Glutamatergic neuron (in vitro differentiated cells): ENCODE measurements around the gene PABPN1L. TPM values are rescaled to one million over a fixed set of nuclear protein-coding genes. Genes with fewer than 3 reads are reported as not detected.
"Not testable (repeated sequence)": the region's sequence is repeated elsewhere in the genome, so short reads cannot be mapped to it uniquely, and the experiment has no call there.

Source experiments
- DNase-seq: peaks from one replicate; pipeline ENCODE4 v3.0.0; 2022
- H3K27ac Mint-ChIP-seq: one replicate; pipeline ENCODE4 v1.8.0; 2020; ENCODE audit warnings: mild to moderate bottlenecking, mixed read lengths, inconsistent platforms; ENCODE audit not compliant: unreplicated experiment
- H3K27me3 Mint-ChIP-seq: one replicate; pipeline ENCODE4 v1.8.0; 2020; ENCODE audit warnings: mild to moderate bottlenecking, moderate library complexity, mixed read lengths, inconsistent platforms; ENCODE audit not compliant: unreplicated experiment
- H3K36me3 Mint-ChIP-seq: one replicate; pipeline ENCODE4 v1.8.0; 2020; ENCODE audit warnings: mild to moderate bottlenecking, mixed read lengths, inconsistent platforms; ENCODE audit not compliant: unreplicated experiment
- H3K4me1 Mint-ChIP-seq: one replicate; pipeline ENCODE4 v1.8.0; 2020; ENCODE audit warnings: mild to moderate bottlenecking, low read depth, mixed read lengths, inconsistent platforms; ENCODE audit not compliant: unreplicated experiment
- H3K4me3 Mint-ChIP-seq: one replicate; pipeline ENCODE4 v1.8.0; 2020; ENCODE audit warnings: mild to moderate bottlenecking, mixed read lengths, inconsistent platforms; ENCODE audit not compliant: unreplicated experiment
- H3K9me3 Mint-ChIP-seq: one replicate; pipeline ENCODE4 v1.8.0; 2020; ENCODE audit warnings: mild to moderate bottlenecking, moderate library complexity, mixed read lengths, inconsistent platforms; ENCODE audit not compliant: unreplicated experiment
- CTCF ChIP-seq: fragments of 200-600 bp; sonication (generic); IDR thresholded peaks from one replicate; pipeline ENCODE4 v1.5.0; 2021; ENCODE audit not compliant: partially characterized antibody, unreplicated experiment
- total RNA-seq: library from RNA; stranded (reverse); fragmentation: NEBNext Ultra II Directional; extraction: Animal tissue kit (Norgen Biotek cat#: 25700); gene quantifications from one replicate; pipeline ENCODE4 v1.2.1, GENCODE V29; 2021; ENCODE audit not compliant: unreplicated experiment

PABPN1L gene
- total RNA-seq, 1 donor from 2014 or later: 3.9 TPM

GRCh38 chr16:88826070-88826840, 40.2 kb downstream of the PABPN1L start:
- no peak overlapping the region for H3K4me3 Mint-ChIP-seq
- peaks cover 1% of the 10 kb centered on the region for H3K9me3 Mint-ChIP-seq
- H3K36me3 Mint-ChIP-seq: no peaks in the 10 kb centered on the region
- DNase-seq: no peak
- H3K27ac Mint-ChIP-seq: no peak overlapping the region
- H3K4me1 Mint-ChIP-seq: no peaks in the 10 kb centered on the region
- peaks cover 7% of the 10 kb centered on the region for H3K27me3 Mint-ChIP-seq
- TF ChIP-seq CTCF: no peak

GRCh38 chr16:88825146-88825545, 41.3 kb downstream of the PABPN1L start:
- Mint-ChIP-seq H3K4me3 (no peak overlapping the region), H3K4me1 (no peaks in the 10 kb centered on the region), H3K9me3 (peaks cover 1% of the 10 kb centered on the region), H3K27me3 (peaks cover 5% of the 10 kb centered on the region), H3K36me3 (no peaks in the 10 kb centered on the region), H3K27ac (no peak overlapping the region)
- TF ChIP-seq CTCF: no peak
- no peak for DNase-seq

DNA sequence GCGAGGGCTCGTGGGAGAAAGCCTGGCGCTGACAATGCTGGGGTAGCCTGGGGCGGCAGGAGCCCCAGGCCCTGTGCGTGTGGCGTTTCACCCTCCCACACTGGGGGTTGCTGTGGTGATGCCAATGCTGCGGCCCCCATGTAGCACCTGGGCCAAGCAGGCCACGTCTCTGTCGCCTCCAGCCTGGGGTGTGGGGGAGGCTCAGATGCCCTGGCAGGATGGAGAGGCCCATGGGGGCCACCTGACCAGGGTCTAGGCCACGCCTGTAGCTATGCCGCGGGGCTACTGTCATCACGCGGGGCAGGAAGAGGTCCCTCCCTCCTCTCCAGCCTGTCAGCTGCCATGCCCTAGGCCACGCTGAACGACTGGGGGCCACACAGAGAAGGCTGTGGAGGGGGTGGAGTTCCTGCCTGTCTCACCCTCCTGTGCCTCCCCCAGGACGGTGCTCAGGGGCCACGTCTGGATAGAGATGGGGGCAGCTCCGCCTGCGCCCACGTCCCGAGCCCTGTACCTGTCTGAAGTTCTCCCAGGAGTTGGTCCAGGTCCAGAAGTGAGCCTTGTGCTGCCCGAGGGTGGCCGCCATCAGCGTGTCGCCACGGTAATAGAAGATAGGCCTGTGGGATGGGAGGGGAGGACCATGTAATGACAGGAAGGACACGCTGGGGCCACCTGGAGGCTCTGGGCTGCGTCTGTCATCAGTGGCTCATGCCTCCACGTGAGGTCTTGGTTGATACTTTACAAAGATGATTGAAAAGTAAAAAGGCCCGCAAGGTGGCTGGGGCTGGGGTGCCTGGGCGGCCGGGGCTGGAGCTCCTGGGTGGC, 42.0 kb downstream of the PABPN1L start:
- Mint-ChIP-seq H3K4me3 (no peak overlapping the region), H3K27me3 (peaks cover 5% of the 10 kb centered on the region), H3K9me3 (peaks cover 1% of the 10 kb centered on the region)

GRCh38 chr16:88823646-88824045, 42.8 kb downstream of the PABPN1L start:
- H3K4me1 Mint-ChIP-seq, H3K27ac Mint-ChIP-seq, DNase-seq, H3K9me3 Mint-ChIP-seq, H3K4me3 Mint-ChIP-seq, H3K27me3 Mint-ChIP-seq, H3K36me3 Mint-ChIP-seq: not testable (repeated sequence)

More for the DNA sequence above, 42.0 kb downstream of the PABPN1L start:
- DNase-seq: no peak
- Mint-ChIP-seq H3K36me3 (no peaks in the 10 kb centered on the region), H3K4me1 (no peaks in the 10 kb centered on the region), H3K27ac (no peak overlapping the region)
- TF ChIP-seq CTCF: no peak

DNA sequence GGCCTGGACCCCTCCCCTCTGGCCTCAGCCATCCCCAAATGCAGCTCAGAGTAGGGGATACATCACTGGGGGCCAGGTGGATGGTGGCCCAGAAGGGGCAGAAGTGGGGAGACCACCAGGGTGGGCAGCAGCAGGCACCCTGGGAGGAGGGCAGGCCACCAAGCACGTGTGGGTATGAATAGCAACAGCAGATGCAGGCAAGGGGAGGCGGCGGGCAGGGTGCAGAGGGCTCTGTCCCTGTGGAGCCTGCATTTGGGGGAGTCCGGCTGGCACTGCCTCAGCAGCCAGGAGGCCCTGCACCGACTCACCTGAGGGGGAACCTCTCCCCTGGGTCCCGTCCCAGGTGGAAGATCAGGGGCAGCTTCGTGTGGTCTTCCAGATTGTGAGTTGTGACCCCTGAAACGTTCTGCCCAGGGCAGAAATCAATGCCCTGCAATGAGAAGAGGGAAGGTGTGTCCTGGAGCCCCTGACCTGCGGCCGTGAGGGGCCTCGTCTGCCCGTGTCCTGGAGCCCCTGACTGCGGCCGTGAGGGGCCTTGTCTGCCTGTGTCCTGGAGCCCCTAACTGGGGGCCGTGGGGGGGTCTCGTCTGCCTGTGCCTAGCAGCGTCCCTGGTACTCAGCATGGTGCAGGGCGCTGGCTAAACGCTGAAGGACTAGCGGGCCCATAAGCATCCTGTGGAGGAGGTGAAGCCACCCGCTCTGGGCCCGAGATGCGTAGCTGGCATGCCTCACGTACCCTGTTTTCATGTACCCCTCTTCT, 44.0 kb downstream of the PABPN1L start:
- TF ChIP-seq CTCF: no peak

More for the DNA sequence above, 44.0 kb downstream of the PABPN1L start:
- Mint-ChIP-seq H3K4me1 (no peaks in the 10 kb centered on the region), H3K36me3 (no peaks in the 10 kb centered on the region), H3K9me3 (peaks cover 1% of the 10 kb centered on the region), H3K4me3 (no peak overlapping the region), H3K27ac (no peak overlapping the region), H3K27me3 (peaks cover 5% of the 10 kb centered on the region)
- no peak for DNase-seq
